ENCODE results near the gene MAP1B.

GRCh38 chr5:72248410-72248981 is 141.2 kb downstream of the MAP1B start:
- no peak for TF ChIP-seq ATF3 (IDR thresholded peaks at IDR 0.05)
- TF ChIP-seq CTCF (IDR thresholded peaks at IDR 0.05; ENCODE audit: low read depth, low read length, missing input control), result no peak
- TF ChIP-seq RAD21 (IDR thresholded peaks at IDR 0.05), result no peak
- TF ChIP-seq MAX (IDR thresholded peaks at IDR 0.05), result no peak
- TF ChIP-seq YY1 (IDR thresholded peaks at IDR 0.05), result no peak
- no peak for TF ChIP-seq EGR1 (IDR thresholded peaks at IDR 0.05; ENCODE audit: low read depth in 2 of 2)
- TF ChIP-seq JUND (IDR thresholded peaks at IDR 0.05), result peak; percentile 71 to 78
- TF ChIP-seq REST (IDR thresholded peaks at IDR 0.05), result no peak
- TF ChIP-seq ZBTB33 (IDR thresholded peaks at IDR 0.05), result no peak
- no peak for TF ChIP-seq HNF4G (IDR thresholded peaks at IDR 0.05)
